Measurements from ENCODE around the gene NNMT. TPM values are rescaled to one million over a fixed set of nuclear protein-coding genes. Genes with fewer than 3 reads are reported as not detected.

NNMT gene
- total RNA-seq, 1 donor from 2014 or later, result 49.6 TPM

DNA sequence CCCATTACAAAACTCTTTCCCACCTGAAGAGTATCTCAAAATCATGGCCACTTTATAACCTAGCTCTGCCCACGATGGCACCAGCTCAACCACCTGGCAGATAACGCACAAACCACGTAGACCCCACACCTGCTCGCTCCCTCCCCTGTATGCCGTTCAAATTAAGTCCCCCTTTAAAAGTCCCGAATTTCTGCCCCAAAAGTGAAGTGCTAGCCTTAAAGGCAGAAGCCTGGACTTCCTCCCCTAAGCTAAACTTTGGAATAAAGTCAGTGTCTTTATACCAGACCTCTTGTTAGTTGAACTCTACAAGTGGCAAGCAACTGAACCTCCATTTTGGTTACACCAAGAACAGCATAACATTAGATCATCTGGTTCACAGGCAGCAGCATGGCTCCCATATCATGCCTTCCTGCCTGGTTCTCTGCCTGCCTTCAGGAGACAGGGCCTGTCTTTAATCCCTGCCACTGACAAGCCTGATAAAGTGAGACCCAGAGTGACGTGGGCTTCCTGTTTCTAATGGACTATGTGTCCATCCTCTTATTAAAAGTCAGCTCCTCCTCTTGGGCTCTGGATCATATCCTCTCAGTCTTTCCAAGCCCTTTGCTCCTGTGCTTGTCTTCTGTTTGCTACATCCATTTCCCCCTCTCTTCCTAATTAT is 32.6 kb upstream of the NNMT start:
- no peak for DNase-seq (ENCODE audit: low spot score)

DNA sequence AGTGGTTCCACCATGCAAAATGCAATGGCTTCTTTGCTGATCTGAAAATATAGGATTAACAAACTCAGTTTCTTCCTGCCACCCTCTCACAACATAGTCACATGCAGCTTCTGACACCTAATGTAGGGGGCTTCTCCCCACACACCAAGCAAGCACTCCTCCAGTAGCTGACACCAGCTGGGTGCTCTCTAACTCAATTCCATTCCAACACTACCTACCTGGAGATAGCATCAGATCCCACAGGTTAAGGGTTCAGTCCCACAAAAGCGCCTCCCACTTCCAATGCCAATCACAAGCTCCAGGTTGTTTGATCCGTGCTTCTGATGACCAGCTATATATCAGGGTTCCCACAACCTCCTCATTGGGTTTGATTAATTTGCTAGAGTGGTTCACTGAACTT is 31.8 kb upstream of the NNMT start:
- DNase-seq (ENCODE audit: low spot score), result no peak

DNA sequence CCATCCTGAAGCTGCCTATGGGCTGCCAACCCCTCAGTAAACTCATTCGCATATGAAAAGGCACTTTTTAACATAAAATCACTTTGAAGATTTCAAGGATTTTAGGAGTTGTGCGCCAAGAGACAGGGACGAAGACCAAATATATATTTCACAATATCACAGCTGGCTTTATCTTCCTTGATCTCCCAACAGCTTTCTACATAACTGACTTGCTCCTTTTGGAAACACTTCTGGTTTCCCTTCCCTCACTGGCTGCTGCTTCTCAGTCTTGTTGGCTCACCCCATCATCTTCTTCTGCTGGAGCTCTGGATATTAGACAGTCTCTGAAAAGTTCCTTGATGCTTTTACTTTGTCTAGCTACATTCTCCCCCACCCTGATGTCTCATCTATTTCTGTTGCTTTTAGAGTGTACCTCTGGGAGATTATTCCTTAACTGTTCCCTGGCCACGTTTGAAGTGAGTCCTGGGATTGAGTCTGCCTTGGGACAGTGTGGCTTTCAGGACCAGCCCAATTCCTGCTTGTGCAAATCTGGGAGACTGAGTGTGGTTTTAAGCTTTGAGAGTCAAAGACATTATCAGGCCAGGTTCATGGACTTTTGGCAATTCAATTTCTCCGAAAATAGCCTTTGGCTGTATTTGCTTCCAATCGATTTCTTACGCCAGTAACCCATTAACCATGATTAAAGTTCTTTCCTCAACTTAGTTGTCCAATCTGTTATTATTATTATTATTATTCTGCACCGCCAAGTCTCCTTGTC is 30.9 kb upstream of the NNMT start:
- DNase-seq (ENCODE audit: low spot score), result no peak

DNA sequence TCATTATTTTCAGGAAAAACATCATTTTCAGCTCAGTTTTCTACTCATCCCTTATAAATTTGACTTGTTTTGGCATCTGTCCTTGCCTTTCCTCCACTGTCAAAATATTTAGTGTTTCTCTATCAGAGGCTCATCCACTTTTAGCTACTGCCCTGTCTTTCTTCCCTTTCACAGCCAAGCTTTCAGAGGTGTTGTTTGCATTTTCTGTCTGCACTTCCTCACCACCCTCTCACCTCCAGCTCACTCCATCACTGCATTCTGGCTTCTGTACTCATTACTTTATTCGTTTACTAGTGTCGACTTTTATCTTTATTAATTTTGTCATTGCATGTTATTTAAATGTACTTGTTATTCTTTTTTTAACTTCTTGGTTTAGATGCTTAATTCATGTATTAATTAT is 26.7 kb upstream of the NNMT start:
- no peak for DNase-seq (ENCODE audit: low spot score)

DNA sequence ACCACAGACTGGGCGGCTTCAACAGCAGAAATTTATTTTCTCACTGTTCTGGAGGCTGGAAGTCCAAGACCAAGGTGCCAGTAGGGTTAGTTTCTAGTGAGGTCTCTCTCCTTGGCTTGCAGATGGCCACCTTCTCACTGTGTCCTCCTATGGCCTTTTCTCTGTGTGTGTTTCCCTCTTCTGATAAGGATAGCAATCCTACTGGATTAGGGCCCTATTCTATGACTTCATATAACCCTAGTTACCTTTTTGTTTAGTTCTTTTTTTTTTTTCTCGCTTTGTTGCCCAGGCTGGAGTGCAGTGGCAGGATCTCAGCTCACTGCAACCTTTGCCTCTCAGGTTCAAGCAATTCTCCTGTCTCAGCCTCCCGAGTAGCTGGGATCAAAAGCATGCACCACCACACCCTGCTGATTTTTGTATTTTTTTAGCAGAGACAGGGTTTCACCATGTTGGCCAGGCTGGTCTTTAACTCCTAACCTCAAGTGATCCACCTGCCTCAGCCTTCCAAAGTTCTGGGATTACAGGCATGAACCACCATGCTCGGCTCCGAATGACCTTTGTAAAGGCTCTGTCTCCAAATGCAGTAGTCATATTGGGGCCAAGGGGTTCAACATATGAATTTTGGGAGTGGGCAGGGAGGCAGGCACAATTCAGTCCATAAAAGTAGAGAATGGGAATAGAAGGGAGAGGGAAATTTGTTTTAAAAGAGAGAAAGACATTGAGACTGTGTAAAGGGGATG is 25.5 kb upstream of the NNMT start:
- DNase-seq (ENCODE audit: low spot score), result no peak

DNA sequence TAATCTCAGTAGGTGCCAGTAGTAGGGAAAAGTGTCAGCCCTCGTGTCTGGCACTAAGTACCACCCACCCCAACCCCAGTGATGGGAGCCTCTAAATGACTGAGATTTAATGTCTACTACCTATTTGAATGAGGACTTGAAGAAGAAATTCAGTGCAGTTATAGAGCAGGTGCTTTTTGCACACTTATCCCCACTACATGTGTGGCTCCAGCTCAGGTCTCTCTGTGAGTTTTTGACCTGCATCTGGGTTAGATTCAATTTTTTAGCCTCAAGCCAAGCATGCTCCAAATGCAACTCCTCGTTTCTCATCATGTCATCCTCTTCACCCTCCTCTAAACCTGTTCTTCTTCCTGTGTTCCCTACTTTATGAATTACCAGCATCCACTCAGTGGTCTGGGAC is 24.9 kb upstream of the NNMT start:
- DNase-seq (ENCODE audit: low spot score), result no peak

DNA sequence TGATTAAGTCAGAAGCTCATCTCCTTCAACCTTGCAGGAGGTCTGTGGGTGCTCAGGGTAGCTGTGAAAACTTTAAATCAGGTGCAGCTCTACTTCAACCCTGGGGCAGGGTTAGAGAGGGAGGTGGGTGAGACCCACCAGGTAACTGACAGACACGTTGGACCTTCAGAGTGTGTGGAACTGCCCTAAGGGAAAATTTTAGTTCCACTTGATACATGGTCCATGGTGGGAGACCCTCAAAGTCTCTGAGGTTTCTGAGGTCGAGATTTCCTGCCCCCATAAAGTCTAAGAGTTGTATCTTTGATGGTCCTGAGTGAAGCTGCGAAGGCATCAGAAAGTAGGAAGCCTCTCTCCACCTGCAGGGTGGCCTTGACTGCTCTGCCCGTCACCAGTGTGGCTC is 23.9 kb upstream of the NNMT start:
- no peak for DNase-seq (ENCODE audit: low spot score)

DNA sequence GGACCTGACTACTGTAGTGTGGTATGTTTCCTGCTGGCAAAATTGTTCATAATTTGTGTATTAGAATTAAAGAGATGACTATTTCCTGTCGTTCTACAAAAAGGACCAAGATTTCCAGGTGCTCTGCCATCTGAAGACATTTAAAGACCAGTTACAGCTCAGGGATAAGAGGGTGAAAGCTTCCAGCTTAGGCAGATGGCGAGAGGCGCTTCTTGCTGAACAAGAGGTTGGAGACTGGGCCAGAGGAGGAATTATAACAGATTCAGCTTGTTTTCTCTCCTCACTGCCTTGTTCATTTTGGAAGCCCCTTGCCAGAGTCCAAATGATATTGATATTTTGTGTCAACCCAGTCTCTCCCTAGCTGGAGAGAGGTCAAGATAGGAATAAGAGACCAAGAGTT is 23.1 kb upstream of the NNMT start:
- no peak for DNase-seq (ENCODE audit: low spot score)

DNA sequence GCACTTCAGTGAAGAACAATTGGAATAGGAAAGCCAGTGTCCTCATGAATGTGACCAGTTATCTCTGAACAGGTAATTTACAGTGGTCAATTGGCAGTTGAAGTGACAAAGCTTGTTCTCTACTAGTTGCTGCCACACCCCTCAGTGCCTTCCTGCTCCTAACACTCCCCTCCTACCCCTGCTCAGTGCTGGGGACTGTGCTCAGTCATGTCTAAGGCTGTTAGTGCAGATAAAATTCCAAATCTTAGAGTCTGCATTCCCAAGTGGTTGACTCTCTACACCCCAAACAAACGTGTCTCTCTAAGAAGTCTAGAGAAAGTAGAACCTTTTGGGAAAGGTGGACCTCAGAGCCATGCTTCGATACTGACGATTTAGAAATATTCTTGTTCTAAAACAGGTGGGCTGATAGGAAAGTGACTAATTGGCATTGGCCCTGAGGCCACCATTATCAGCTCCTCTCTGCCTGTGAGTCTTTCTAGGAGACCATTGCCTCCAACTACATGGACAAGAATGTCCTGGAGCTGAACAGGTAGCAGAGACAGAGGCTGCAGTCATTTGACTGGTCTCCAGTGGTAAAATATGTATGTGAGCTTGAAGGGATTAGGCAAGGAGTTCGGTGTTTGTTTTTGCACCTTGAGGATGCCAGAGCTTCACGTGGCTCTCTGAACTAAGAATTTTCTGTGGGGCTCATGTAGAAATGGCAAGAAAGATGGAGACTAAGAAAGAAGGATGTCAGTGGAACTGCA is 22.1 kb upstream of the NNMT start:
- DNase-seq (ENCODE audit: low spot score), result no peak

DNA sequence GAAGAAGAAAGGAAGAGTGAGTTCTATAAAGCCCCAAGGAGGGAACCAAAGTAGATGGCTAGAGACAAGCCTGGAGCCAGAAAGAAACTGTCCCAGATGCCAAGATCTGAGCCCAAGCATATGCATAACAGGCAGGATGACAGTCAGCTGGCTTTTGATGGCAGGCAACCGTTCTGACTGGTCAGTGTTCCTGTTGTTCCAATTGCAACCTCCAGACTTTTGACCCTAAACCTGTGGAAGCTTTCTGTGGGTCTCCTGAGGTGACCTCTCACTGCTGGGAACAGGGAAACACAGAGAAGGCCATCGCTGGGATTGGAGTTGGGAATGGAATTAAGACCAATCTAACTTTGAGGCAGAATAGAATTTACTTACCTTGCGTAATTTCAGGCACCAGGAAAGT is 21.6 kb upstream of the NNMT start:
- DNase-seq (ENCODE audit: low spot score), result no peak

DNA sequence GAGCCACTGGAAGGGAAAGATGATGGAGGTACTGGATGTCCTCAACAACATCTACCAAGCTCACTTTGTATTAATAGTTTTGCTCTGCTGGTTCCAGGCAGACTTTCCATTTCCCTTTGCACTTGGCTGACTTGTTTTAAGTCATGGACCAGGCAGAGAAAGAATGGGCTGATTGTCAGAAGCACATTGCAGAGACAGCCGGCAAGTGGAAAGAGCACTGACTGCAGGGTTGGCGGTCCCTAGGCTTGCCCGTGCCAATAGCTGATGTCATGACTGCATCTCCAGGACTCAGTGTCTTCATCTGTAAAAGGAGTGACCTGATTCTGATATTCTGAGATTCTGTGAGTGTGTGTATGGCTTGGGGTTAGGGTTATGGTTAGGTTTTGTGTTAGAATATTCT is 20.9 kb upstream of the NNMT start:
- DNase-seq (ENCODE audit: low spot score), result no peak

DNA sequence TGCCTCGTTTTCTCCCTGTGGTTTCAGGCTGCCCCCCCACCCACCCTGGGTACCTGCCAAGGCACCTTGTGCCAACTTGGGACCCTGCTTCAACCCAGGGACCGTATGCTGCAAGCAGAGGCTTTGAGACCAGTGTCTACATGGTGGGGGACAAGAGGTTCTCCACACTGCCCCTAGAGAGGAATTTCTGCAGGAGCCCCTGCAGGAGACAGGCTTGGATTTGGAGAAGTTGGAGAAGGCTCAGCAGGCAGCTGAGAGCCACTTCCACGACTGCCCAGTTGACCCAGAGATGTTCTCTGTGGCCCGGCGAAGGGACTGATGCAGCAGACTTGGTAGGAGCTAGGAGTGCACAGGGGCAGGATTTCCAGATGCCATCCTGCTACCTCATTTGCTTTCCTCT is 20.1 kb upstream of the NNMT start:
- no peak for DNase-seq (ENCODE audit: low spot score)

DNA sequence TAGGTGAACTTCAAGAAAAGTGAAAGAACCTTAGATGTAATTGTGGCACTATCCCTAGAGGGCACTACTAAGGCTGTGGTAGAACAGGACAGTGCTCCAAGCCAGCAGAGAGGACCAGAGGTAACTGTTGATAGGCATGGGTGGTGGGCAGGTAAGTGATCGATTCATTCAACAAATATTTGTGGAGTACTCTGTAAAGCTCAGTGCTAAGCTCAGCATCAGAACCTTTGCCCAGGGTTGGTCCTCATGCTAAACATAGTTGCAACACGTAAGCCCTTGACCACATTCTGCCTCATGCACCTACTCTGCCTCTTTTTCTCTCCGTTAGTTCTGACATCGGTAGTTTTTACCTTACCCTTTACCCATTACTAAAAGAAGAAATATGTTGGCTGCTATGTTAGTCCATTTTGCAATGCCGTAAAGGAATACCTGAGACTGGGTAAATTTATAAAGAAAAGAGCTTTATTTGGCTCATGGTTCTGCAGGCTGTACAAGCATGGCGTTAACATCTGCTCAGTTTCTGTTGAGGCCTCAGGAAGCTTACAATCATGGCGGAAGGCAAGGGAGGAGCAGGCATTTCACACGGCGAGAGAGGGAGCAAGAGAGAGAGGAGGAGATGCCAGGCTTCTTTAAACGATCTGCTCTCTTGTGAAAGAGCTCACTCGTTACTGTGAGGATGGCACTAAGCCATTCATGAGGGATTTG is 18.4 kb upstream of the NNMT start:
- no peak for DNase-seq (ENCODE audit: low spot score)

DNA sequence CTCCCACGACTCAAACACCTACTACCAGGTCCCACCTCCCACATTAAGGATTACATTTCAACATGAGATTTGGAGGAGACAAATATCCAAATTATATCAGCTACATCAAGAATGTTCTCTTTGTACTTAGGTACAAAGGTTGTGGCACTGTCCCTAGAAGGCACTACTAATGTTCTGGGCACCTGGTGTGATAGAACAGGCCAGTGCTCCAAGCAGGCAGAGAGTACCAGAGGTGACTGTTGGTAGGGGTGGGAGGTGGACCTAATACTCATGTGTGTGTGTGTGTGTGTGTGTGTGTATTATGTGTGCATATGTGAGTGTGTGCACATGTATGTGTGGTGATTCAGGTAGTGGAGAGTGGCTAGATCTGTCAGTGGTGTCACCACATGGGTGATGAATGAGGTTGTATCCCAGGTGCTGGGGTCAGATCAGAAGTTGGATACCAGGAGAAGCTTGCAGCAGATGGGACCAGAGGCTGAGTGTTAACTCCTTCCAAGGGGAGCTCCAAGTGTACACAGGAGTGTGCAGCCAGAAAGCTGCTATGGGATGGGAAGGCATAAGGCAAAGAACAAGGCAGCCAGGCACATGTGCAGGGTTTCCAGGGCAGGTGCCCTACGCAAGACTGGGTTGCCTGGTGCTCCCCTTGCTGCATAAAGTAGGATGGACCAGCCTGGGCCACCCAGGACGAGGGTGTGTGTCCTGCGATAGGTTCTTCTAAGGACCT is 17.7 kb upstream of the NNMT start:
- no peak for DNase-seq (ENCODE audit: low spot score)

DNA sequence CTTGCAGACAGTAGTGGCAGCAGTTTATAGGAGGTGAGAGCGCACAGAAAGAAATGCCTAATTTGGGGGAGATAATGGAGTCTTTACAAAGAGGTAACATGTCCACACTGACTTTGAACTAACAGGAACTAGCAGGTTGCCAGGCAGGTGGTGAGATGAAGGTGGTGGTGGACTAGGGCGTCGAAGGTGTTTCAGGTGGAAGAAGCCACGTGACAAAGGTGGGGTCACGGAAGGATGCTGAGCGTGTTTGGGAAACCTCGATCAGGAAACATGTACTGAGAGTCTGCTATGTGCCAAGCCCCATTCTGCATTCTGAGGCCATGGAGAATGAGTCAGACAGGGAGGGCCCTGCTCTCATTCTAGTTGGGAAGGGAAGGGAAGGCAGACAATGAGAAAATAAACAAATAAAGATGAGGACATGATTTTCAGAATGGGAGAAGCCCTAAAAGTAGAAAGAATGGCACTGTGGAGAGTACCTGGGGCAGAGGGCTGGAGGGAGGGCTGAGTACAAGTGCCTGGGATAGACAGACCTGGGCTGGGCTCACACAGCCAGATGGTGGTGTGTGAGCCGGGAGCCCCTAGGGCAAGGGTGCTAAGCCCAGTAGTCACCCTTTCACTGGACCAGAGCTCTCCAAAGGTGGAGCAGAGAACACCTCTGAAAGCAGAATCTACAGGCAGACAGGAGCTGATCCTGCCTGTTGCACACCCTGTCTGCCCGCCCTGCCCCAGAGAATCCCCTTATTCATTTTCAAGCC is 16.2 kb upstream of the NNMT start:
- DNase-seq (ENCODE audit: low spot score), result no peak

DNA sequence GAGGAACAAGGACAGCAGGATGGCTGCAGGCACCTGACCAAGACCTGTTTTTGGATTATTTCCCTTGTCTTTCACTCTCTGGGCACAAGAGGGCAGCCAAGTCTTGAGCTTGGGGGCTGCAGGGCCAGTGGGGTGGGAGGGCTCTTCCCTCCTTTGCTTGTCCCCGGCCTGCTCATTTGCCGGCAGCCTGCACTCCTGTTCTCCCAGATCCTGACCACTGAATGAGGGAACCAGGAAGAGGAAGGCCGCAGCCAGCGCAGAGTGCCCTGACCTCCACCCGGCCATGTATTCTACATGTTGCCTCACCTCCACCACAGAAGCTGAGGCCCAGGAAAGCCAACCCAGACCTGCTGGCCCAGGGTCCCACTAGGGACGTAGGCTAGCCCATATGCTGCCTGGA is 15.5 kb upstream of the NNMT start:
- DNase-seq (ENCODE audit: low spot score), result no peak

DNA sequence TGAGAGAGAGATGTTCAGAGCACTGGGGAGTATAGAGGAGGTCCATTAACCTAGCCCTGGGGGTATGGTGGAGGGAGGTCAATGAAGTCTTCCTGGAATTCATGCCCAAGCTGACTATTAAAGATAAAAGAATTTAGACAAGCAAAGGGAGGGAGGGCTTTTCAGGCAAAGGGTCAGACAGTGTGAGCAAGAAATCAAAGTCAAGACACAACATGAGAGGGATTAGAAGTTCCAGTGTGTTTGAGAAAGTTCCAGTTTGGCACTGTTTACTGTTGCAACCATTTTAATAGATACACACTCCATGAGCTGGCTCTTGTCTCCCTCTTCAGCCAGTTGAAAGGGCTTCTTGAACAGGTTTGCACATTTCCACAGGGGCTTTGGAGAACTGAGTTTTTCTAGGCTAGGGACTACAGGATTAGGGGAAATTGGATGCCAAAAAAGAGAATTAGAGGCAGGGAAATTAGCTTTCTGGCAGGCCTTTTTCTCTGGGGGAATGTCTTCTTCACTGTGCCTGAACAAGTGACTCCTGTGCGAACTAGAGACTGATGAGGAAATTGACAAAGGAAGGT is 14.7 kb upstream of the NNMT start:
- no peak for DNase-seq (ENCODE audit: low spot score)

DNA sequence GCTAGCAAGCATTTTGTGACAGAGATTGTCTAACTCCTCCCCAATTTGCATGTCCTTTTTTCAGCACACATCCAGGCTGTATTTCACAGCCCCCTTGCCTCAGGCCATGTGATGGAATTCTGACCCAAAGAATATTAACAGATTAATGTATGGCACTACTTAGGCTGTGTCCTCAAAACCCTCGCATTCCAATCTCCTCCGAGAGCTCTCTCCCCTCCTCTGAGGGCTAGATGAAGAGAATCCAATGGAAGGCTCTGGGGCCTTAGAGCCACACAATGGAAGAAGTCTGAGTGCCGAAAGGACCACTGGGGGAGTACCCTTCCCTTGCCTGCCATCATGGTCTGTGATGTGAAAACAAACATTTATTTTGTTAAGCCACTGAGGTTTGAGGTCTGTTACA is 13.7 kb upstream of the NNMT start:
- no peak for DNase-seq (ENCODE audit: low spot score)

DNA sequence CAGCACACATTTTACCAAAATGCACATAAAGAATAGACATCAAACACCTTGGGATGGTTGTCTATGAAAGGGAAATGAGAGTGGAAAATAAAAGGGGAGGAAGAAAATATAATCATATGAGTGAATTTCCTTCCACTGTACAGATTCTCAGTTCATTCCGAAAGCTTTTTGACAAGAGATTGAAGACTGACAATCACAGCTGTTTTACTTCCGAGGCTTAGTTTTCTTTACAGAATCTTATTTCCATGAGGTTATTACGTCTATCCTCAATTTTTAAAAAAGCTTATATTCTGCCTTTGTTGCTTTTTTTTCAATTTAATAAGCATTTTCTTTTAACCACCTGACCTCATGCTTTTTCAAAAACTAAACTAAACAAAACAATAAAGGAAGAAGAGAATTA is 12.8 kb upstream of the NNMT start:
- no peak for DNase-seq (ENCODE audit: low spot score)

DNA sequence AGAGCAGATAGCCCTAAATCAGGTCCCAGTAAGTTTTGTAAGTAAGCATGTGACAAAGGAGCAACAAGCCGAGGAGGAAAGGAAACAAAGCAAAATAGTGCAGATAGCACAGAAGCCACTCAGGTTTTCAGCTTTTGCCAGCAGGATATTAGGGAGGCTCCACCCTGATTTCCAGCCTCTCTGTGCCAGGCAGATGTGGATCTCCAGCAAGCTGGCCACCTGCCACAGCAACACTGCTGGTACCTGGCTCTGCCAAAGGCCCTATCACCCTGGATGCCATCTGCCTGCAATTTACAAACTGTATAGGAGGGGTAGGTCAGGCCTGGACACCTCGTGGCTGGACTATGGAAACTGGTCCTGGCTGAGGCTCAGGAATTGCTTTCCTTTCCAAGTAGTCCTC is 12.2 kb upstream of the NNMT start:
- peak; percentile 34 for DNase-seq (ENCODE audit: low spot score)

Measured in mucosa of gallbladder (tissue), 1 donor.